Fibroblast of skin of abdomen (primary cell): ENCODE data around the gene SEPTIN5.

ENCODE experiments used
- DNase-seq: peaks from one replicate; pipeline ENCODE4 v3.0.0-alpha.2; 2013

Gene SEPTIN5

GRCh38 chr22:19750507-19751490, 36.5 kb downstream of the SEPTIN5 start:
- peak; percentile 59 for DNase-seq

- DNase-seq = no peak
These were observed 37.4 kb downstream of the SEPTIN5 start for GRCh38 chr22:19751497-19752245.

GRCh38 chr22:19753090-19753842, 39.0 kb downstream of the SEPTIN5 start:
- DNase-seq = no peak

- no peak for DNase-seq
These were observed 39.8 kb downstream of the SEPTIN5 start for GRCh38 chr22:19753996-19754700.

- no peak for DNase-seq
These were observed 40.4 kb downstream of the SEPTIN5 start for GRCh38 chr22:19754701-19755144.

GRCh38 chr22:19755145-19755710, 40.9 kb downstream of the SEPTIN5 start:
- no peak for DNase-seq

- DNase-seq = no peak
These were observed 41.5 kb downstream of the SEPTIN5 start for GRCh38 chr22:19755722-19756287.

GRCh38 chr22:19756288-19757128, 42.2 kb downstream of the SEPTIN5 start:
- DNase-seq = no peak

GRCh38 chr22:19757140-19757984, 43.1 kb downstream of the SEPTIN5 start:
- DNase-seq = no peak

GRCh38 chr22:19757985-19758895, 43.9 kb downstream of the SEPTIN5 start:
- DNase-seq = no peak

- no peak for DNase-seq
These were observed 44.7 kb downstream of the SEPTIN5 start for GRCh38 chr22:19758896-19759426.

GRCh38 chr22:19759427-19760057, 45.2 kb downstream of the SEPTIN5 start:
- DNase-seq = no peak

GRCh38 chr22:19760058-19760950, 46.0 kb downstream of the SEPTIN5 start, which contains the start of gene TBX1:
Gene TBX1 (plus strand): TSS chr22:19760778. CDS start chr22:19760844, 66 bp downstream.
- DNase-seq = no peak

GRCh38 chr22:19760951-19761724, 46.8 kb downstream of the SEPTIN5 start:
- DNase-seq = no peak
